ENCODE data around the gene NSUN6.

- TF ChIP-seq EZH2 (IDR thresholded peaks at IDR 0.05; ENCODE audit: low read length) (no peak), CTCF (optimal IDR thresholded peaks at IDR 0.05 in 1 of 3, IDR thresholded peaks at IDR 0.05 in 1 of 3, conservative IDR thresholded peaks at IDR 0.05 in 1 of 3; ENCODE audit: extremely low read depth in 1 of 3, insufficient read depth in 2 of 3, low read length in 3 of 3) (no peak)
These were observed 52.0 kb downstream of the NSUN6 start for GRCh38 chr10:18599392-18599791.
